ENCODE measurements around the gene GPANK1.

- TF ChIP-seq CTCF (IDR thresholded peaks at IDR 0.05; ENCODE audit: insufficient read depth, low read length, poor library complexity, severe bottlenecking) (no peak), EZH2phosphoT487 (conservative IDR thresholded peaks at IDR 0.05; ENCODE audit: low read length) (no peak)
Observed at GRCh38 chr6:31708224-31708623, 43.4 kb upstream of the GPANK1 start.
